ENCODE data around the gene SPG11. TPM values are rescaled to one million over a fixed set of nuclear protein-coding genes. Genes with fewer than 3 reads are reported as not detected.

Gene SPG11
- total and polyA plus RNA-seq, 9 of the 15 experiments (the other 6 are each of a cell fraction or from before 2014, with no cell fraction given): 23.3 to 71.2 (median 45.6) TPM

DNA sequence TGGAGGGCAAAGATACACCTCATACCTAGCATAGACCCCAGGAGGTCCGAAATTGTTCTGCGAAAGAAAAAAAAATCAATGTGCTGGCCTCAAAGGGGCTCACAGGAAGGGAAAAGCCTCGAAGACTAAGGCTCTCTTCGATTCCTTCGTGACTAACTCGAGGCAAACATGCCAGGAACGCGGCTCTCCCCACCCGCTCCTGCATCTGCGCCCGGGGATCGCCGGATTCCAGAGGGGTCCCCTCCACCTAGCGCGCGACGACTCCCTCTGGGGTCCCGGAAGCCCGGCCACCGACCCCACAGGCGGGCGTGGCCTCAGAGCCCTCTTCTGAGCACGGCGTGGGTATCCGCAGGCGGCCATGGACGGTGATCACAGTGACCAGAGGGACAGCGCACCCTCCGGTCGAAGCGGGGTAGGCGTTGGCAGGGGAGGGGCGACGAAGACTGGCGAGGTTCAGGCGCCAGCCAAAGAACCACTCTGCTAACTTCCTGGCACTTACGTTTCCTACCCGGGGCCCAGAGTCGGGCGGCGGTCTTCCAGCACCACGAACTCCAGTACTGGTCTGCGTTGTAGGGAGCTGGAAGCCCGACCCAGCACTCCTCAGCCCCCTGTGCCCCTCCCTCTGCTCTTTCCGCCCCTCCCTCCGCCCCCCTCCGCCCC, 127.0 kb downstream of the SPG11 start (continued):
- TF ChIP-seq, protein P1, sequence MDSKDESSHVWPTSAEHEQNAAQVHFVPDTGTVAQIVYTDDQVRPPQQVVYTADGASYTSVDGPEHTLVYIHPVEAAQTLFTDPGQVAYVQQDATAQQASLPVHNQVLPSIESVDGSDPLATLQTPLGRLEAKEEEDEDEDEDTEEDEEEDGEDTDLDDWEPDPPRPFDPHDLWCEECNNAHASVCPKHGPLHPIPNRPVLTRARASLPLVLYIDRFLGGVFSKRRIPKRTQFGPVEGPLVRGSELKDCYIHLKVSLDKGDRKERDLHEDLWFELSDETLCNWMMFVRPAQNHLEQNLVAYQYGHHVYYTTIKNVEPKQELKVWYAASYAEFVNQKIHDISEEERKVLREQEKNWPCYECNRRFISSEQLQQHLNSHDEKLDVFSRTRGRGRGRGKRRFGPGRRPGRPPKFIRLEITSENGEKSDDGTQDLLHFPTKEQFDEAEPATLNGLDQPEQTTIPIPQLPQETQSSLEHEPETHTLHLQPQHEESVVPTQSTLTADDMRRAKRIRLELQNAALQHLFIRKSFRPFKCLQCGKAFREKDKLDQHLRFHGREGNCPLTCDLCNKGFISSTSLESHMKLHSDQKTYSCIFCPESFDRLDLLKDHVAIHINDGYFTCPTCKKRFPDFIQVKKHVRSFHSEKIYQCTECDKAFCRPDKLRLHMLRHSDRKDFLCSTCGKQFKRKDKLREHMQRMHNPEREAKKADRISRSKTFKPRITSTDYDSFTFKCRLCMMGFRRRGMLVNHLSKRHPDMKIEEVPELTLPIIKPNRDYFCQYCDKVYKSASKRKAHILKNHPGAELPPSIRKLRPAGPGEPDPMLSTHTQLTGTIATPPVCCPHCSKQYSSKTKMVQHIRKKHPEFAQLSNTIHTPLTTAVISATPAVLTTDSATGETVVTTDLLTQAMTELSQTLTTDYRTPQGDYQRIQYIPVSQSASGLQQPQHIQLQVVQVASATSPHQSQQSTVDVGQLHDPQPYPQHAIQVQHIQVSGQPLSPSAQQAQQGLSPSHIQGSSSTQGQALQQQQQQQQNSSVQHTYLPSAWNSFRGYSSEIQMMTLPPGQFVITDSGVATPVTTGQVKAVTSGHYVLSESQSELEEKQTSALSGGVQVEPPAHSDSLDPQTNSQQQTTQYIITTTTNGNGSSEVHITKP (IDR thresholded peaks at IDR 0.05; ENCODE audit: partially characterized antibody): peak; percentile 59
- TF ChIP-seq FOXA1 (IDR thresholded peaks at IDR 0.05; ENCODE audit: borderline replicate concordance) (no peak), MAFG (tag; conservative IDR thresholded peaks at IDR 0.05) (no peak), FOXP1 (CRISPR knock-in tag; IDR thresholded peaks at IDR 0.05) (no peak), DEAF1 (CRISPR knock-in tag; IDR thresholded peaks at IDR 0.05) (0 out of 2 replicates have a peak, but pooled peaks have one; percentile 3), DNMT1 (IDR thresholded peaks at IDR 0.05) (no peak), POLR2A (conservative IDR thresholded peaks at IDR 0.05) (peak; percentile 89), HEY1 (CRISPR knock-in tag; IDR thresholded peaks at IDR 0.05; ENCODE audit: borderline replicate concordance) (no peak), THAP12 (CRISPR knock-in tag; IDR thresholded peaks at IDR 0.05) (peak; percentile 93), BDP1 (IDR thresholded peaks at IDR 0.05; ENCODE audit: insufficient read depth, insufficient read length) (no peak), MEF2D (tag; conservative IDR thresholded peaks at IDR 0.05; ENCODE audit: low read depth) (no peak), ZZZ3 (IDR thresholded peaks at IDR 0.05) (no peak), PTBP1 (IDR thresholded peaks at IDR 0.05; ENCODE audit: low read depth, low read length) (no peak), ZNF668 (CRISPR knock-in tag; IDR thresholded peaks at IDR 0.05) (no peak), MTA1 (IDR thresholded peaks at IDR 0.05; ENCODE audit: borderline replicate concordance) (peak; percentile 46; the same call in 1 of the 2 replicates)
- TF ChIP-seq, protein P2, sequence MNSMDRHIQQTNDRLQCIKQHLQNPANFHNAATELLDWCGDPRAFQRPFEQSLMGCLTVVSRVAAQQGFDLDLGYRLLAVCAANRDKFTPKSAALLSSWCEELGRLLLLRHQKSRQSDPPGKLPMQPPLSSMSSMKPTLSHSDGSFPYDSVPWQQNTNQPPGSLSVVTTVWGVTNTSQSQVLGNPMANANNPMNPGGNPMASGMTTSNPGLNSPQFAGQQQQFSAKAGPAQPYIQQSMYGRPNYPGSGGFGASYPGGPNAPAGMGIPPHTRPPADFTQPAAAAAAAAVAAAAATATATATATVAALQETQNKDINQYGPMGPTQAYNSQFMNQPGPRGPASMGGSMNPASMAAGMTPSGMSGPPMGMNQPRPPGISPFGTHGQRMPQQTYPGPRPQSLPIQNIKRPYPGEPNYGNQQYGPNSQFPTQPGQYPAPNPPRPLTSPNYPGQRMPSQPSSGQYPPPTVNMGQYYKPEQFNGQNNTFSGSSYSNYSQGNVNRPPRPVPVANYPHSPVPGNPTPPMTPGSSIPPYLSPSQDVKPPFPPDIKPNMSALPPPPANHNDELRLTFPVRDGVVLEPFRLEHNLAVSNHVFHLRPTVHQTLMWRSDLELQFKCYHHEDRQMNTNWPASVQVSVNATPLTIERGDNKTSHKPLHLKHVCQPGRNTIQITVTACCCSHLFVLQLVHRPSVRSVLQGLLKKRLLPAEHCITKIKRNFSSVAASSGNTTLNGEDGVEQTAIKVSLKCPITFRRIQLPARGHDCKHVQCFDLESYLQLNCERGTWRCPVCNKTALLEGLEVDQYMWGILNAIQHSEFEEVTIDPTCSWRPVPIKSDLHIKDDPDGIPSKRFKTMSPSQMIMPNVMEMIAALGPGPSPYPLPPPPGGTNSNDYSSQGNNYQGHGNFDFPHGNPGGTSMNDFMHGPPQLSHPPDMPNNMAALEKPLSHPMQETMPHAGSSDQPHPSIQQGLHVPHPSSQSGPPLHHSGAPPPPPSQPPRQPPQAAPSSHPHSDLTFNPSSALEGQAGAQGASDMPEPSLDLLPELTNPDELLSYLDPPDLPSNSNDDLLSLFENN (IDR thresholded peaks at IDR 0.05; ENCODE audit: low read depth in 2 of 2, low read length in 2 of 2): 0 out of 4 replicates have a peak, but pooled peaks of 1 of the 2 experiments have one; percentile 22
- TF ChIP-seq, protein P3, sequence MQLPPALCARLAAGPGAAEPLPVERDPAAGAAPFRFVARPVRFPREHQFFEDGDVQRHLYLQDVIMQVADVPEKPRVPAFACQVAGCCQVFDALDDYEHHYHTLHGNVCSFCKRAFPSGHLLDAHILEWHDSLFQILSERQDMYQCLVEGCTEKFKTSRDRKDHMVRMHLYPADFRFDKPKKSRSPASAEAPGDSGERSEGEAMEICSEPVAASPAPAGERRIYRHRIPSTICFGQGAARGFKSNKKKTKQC (CRISPR knock-in tag; IDR thresholded peaks at IDR 0.05): no peak

Data from K562 (cell line).